H1 (cell line): ENCODE measurements around the gene NKX2-8.

ENCODE experiments used
- EGR1 ChIP-seq: IDR thresholded peaks from 2 replicates; pipeline ENCODE4 v1.6.1; 2011; ENCODE audit warnings: low read depth, low read length, borderline replicate concordance
- EZH2 ChIP-seq: fragments of 200-600 bp; sonication (generic); IDR thresholded peaks from 2 replicates; pipeline ENCODE4 v1.7.1; 2012; ENCODE audit warnings: low read depth, mild to moderate bottlenecking, moderate library complexity, low read length, inconsistent platforms; ENCODE audit not compliant: severe bottlenecking
- JUND ChIP-seq: IDR thresholded peaks from 2 replicates; pipeline ENCODE4 v1.6.1; 2011; ENCODE audit warnings: mild to moderate bottlenecking, improper control_type of control experiment, low read length
- TF ChIP-seq, protein P1 (sequence below), 3 experiments: IDR thresholded peaks; 1 replicate in 2 of 3; 2 replicates in 1 of 3; pipeline versions ENCODE4 v1.5.1 to v1.6.1; 2011; ENCODE audit warnings: low read length in 3 of 3, mild to moderate bottlenecking in 3 of 3, inconsistent platforms in 2 of 3, low read depth in 1 of 3, moderate library complexity in 1 of 3; ENCODE audit not compliant: insufficient read depth in 1 of 3; ENCODE audit errors: control extremely low read depth in 1 of 3

- TF ChIP-seq EZH2 (peak; percentile 37), JUND (no peak), EGR1 (no peak)
- TF ChIP-seq, protein P1, sequence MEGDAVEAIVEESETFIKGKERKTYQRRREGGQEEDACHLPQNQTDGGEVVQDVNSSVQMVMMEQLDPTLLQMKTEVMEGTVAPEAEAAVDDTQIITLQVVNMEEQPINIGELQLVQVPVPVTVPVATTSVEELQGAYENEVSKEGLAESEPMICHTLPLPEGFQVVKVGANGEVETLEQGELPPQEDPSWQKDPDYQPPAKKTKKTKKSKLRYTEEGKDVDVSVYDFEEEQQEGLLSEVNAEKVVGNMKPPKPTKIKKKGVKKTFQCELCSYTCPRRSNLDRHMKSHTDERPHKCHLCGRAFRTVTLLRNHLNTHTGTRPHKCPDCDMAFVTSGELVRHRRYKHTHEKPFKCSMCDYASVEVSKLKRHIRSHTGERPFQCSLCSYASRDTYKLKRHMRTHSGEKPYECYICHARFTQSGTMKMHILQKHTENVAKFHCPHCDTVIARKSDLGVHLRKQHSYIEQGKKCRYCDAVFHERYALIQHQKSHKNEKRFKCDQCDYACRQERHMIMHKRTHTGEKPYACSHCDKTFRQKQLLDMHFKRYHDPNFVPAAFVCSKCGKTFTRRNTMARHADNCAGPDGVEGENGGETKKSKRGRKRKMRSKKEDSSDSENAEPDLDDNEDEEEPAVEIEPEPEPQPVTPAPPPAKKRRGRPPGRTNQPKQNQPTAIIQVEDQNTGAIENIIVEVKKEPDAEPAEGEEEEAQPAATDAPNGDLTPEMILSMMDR (IDR thresholded peaks at IDR 0.05; ENCODE audit: control extremely low read depth in 1 of 3, insufficient read depth in 1 of 3, low read depth in 1 of 3, low read length in 3 of 3) = no peak
Observed at GRCh38 chr14:36585100-36585499, 2.7 kb upstream of the NKX2-8 start.
